NCI-H2196 (cell line): ENCODE data around the gene CMIP.
A peak's percentile ranks its signal among the peaks of the same experiment; 100 is the strongest.

Experiments
- DNase-seq: peaks from one replicate; lab custom pipeline; 2025; ENCODE audit not compliant: unreplicated experiment; lab: John Stamatoyannopoulos, UW

CMIP gene

DNA sequence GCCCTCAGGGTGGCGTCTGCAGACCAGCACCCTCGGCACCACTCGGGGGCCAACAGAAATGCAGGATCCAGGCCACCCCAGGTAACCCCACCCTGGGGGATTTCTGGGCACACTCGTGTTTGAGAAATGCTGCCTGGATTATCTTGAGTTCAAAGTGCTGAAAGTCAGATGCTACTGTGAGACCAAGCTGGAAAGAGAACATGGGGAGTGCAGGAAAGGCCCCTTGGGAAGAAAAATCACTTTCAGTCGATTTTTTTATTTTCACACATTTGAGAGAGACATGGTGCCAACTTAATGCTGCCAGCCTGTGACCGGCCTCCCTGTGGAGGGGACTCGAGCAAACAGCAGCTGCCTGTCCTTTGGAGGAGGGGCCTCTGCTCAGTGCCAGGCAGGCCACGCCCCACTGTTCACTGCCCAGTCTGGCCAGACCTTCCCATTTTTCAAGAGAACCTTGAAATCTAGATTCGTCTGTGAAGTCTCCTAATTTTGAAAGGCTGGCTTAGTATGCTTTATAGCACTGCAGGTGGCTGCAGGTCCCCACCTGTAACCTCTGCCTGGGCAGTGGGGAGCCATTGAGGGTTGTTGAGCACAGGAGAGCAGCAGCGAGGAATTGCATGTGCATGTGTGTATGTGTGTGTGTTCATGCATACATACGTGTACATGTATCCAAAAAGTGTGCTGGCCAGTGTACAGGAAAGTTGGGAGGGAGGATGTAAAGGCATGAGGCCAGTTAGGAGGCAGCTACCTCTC is 263.8 kb downstream of the CMIP start:
- peak; percentile 35 for DNase-seq

DNA sequence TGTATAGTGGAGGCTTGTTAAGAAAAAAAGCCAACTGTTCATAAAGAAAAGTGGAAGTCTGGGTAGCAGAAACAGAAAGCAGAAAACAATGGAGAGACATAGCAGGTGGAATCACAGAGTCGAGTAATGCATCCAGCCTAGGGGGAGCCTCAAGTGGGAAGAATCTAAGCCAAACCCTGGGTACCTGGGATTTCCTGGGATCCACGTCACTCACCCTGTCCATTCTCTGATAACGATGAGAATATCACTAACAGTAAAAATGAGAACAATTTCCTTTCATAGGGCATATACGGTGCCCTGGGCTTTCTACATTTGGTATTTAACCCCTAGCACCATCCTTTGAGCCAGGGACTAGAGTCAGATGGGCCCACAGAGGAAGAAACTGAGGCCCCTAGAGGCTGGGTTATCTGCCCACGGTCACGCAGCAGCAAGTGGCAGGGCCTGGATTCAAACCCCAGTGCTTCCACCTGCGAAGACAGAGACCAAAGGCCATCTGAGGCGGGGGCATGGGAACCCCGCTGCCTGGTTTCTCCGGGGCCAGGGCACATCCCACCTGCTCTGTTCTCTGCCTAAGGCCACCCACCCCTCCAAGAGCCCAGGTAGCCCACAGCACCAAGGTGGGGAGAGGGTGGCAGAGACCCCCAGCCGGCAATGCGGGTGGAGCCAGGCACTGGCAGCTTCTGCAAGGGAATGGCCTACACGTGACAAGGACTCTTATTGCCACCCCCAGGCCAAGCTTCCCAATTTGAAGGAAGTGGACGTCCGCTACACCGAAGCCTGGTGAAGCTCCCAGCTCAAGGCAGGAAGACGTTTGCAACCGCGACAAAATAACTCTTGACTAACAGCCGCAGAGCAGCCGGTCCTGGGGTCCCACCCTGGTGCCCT is 264.6 kb downstream of the CMIP start:
- DNase-seq: no peak

- DNase-seq: no peak
These were observed 265.4 kb downstream of the CMIP start for GRCh38 chr16:81710044-81710443.

DNA sequence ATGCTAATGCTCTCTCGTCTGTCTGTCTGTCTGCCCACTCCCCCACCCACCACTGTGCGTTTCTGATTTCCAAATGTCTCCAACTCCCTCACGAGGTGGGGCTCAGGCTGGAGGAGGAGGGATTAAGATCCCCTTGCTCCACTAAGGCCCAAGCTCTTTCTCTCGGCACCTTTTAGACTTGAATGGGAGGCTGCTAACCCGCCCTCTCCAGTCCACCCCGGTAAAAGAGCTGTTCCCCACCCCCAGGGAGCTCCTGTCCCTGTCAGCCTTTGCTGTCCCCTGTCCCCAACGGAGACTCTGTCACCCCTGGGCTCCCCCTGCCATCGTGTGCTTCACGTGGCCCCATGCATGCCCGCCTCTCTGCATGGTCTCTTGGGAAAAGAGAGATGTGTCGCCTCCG is 266.0 kb downstream of the CMIP start:
- DNase-seq: no peak

DNA sequence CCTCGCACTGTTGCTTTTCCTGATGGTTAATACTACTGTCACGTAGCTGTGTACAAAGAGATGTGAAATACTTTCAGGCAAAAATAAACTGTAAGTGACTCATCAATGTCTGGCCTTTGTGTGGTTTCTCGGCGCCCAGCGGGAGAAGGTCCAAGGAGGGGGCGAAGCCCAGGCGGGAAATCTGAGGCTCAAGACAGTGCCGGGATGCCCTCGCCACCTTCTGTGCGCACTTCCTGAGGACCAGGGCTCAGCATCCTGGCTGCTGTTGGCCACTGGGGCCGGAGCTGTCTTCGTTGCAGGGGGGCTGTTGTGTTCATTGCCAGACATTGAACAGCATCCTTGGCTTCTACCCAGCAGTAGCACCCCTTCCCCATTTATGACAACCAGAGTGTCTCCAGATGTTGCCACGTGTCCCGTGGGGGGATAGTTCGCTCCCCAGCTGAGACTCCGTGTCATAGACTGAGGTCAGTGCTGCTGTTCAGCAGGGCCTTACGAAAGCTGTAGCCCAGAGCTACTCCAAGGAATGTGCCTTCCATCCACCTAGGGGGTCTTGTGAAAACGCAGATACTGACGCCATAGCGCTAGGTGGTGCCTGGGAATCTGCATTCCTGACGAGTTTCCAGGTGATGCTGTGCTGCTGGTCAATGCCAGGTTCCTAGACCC is 267.2 kb downstream of the CMIP start:
- no peak for DNase-seq

- DNase-seq: no peak
These were observed 268.1 kb downstream of the CMIP start for GRCh38 chr16:81712681-81713080.

- DNase-seq: no peak
These were observed 268.7 kb downstream of the CMIP start for GRCh38 chr16:81713295-81713772.

- DNase-seq: no peak
These were observed 269.2 kb downstream of the CMIP start for GRCh38 chr16:81713796-81714195.

DNA sequence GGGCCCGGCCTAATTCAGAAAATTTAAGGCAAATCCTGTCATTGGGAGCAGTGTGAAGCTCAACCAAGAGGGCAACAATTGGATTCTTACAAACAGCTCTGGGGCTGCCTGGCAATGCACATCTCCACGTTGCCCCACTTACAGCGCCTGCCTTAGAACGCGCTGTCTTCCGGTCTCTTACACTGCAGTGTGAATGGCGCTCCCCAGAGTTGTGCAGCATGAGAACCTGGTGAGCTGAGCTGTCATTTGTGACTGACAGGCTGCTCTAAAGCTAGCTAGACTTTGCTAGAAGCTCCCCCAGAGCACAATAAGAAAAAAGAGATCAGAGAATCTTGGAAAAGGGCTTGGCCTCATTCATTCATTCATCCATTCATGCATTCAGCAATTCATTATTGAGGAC is 270.0 kb downstream of the CMIP start:
- DNase-seq: no peak

DNA sequence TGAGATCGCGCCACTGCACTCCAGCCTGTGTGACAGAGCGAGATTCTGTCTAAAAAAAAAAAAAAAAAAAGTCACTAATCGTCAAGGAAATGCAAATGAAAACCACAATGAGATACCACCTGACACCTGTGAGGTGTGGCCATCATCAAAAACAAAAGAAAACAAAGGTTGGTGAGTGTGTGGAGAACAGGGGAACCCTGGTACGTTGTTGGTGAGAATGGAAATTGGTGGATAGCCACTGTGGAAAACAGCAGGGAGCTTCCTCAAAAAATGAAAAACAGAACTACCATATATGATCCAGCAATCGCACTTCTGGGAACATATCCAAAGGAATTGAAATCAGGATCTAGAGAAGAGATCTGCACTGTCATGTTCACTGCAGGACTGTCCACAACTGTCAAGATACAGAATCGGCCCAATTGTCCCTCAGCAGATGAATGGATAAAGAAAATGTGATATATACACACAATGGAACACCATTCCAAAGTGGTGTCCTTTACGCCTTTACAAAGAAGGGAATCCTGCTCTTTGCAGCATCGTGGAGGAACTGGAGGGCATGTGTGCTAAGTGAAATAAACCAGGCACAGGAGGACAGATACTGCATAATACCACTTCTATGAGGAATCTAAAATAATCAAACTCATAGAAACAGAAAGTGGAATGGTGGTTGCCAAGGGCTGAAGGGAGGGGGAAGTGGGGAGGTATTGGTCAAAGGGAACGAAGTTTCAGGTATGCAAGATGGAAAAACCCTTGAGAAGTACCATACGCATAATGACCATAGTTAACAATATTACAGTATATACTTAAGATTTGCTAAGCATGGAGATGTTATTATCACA is 271.0 kb downstream of the CMIP start:
- DNase-seq: no peak

DNA sequence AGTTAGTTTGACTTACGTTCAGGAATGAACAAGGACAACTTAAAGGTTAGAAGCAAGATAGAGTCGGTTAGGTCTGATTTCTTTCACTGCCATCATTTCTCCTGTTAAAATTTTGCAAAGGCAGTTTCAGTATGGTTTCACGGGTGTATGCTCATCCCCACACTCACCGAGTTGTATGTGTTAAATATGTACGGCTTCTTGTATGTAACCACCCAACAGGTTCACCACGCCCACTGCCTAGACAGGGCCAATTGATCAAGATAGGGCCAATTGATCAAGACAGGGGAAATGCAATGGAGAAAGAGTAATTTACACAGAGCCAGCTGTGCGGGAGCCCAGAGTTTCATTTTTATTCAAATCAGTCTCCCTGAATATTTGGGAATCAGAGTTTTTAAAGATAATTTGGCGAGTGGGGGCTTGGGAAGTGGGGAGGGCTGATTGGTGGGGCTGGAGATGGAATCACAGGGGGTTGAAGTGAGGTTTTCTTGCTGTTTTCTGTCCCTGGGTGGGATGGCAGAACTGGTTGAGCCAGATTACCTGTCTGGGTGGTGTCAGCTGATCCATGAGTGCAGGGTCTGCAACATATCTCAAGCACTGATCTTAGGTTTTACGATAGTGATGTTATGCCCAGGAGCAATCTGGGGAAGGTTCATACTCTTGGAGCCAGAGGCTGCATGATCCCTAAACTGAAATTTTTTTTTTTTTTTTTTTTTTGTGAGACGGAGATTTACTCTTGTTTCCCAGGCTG is 272.0 kb downstream of the CMIP start:
- no peak for DNase-seq

GRCh38 chr16:81717662-81718189 is 273.1 kb downstream of the CMIP start:
- DNase-seq: no peak

GRCh38 chr16:81718637-81719036 is 274.0 kb downstream of the CMIP start:
- DNase-seq: no peak

DNA sequence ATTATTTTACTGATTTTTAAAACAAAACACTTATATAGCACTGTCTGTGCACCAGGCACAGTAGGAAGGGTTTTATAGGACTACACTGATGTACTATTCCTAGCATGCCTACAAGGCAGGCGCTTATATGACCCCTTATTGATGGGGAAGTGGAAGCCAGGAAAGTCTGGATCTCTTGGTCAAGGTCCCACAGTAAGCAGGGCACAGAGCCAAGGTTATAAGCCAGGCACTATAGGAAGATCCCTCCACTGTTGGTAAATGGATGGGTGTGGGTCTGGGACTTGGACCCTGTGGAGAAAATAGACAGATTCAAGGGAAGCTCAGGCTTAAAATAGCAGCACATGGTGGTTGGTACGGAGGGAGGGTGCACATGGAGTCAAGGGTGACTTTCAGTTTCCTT is 275.4 kb downstream of the CMIP start:
- DNase-seq: no peak

- DNase-seq: no peak
These were observed 276.6 kb downstream of the CMIP start for GRCh38 chr16:81720973-81721906.

DNA sequence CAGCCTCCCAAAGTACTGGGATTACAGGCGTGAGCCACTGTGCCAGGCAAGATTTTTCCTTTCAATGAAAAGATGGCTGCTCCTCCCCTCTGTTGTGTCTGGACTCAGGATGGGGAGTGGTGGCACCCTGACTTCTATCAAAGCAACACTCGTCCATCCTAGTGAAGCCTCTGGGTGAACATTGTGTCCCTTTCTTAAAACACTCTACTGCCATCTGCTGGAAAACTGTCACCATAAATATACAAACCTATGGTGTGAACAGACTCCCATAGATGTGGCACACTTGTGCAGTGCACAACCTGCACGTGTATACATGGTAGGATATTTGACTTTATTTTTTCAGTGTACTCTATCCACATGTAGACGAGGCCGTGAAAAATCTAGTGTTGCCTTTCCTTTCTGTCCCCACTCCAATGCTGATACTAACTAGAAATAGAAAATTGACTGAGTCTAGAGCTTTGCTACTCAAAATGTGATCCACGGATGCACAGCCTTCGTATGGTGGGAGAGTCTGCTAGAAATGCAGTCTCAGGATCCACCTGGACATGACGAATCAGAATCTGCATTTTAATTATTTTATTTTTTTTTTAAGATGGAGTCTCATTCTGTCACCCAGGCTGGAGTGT is 278.6 kb downstream of the CMIP start:
- DNase-seq: peak; percentile 79

GRCh38 chr16:81728435-81728834 is 283.8 kb downstream of the CMIP start:
- no peak for DNase-seq

GRCh38 chr16:81729451-81729850 is 284.8 kb downstream of the CMIP start:
- no peak for DNase-seq
